Peyer's patch (tissue), 4 donors: ENCODE results near the gene EIF4E1B. TPM values are rescaled to one million over a fixed set of nuclear protein-coding genes. Genes with fewer than 3 reads are reported as not detected.
"Not testable (repeated sequence)": the region's sequence is repeated elsewhere in the genome, so short reads cannot be mapped to it uniquely, and the experiment has no call there.

ENCODE experiments used
- DNase-seq, 3 donors: peaks; one replicate each; pipeline ENCODE4 v3.0.0-alpha.2; 2017 to 2019
- H3K27ac ChIP-seq, 4 donors: fragments of 200-600 bp; sonication (generic); one replicate each; pipeline ENCODE4 v1.5.1; 2016 to 2019
- H3K27me3 ChIP-seq, 2 donors: fragments of 200-600 bp; sonication (generic); one replicate each; pipeline ENCODE4 v1.5.1; 2019
- H3K36me3 ChIP-seq, 3 donors: fragments of 200-600 bp; sonication (generic); one replicate each; pipeline ENCODE4 v1.5.1; 2016 to 2019
- H3K4me1 ChIP-seq, 4 donors: fragments of 200-600 bp; sonication (generic); one replicate each; pipeline ENCODE4 v1.5.1; 2016 to 2019
- H3K4me3 ChIP-seq, 4 donors: fragments of 200-600 bp; sonication (generic); 1 replicate in 3 of 4; 2 replicates in 1 of 4; pipeline ENCODE4 v1.5.1; 2016 to 2019; ENCODE audit warnings: mild to moderate bottlenecking in 1 of 4
- H3K9me3 ChIP-seq, 4 donors: fragments of 200-600 bp; sonication (generic); one replicate each; pipeline ENCODE4 v1.5.1; 2016 to 2019; ENCODE audit warnings: mild to moderate bottlenecking in 1 of 4
- POLR2A ChIP-seq, 2 donors: fragments of 450-650 bp; IDR thresholded peaks; one replicate each; pipeline ENCODE4 v1.5.1; 2017; ENCODE audit warnings: antibody characterized with exemption in 2 of 2, mild to moderate bottlenecking in 2 of 2, moderate library complexity in 2 of 2
- total RNA-seq, 4 donors: library from RNA; depleted of rRNA; stranded (reverse); fragments of >200 nt; gene quantifications; one replicate each; pipeline ENCODE4 v1.1.0, GENCODE V29; 2016
- TF ChIP-seq, protein P1 (sequence below), 6 experiments: fragments of 450-650 bp in 4 of 6; fragments of 200-600 bp in 2 of 6; sonication (generic) in 1 of 6; IDR thresholded peaks; one replicate each; pipeline ENCODE4 v1.5.1; 2017 to 2019; ENCODE audit warnings: antibody characterized with exemption in 6 of 6, mild to moderate bottlenecking in 3 of 6, moderate library complexity in 1 of 6

EIF4E1B gene
- total RNA-seq, 4 donors from 2014 or later: not detected

DNA sequence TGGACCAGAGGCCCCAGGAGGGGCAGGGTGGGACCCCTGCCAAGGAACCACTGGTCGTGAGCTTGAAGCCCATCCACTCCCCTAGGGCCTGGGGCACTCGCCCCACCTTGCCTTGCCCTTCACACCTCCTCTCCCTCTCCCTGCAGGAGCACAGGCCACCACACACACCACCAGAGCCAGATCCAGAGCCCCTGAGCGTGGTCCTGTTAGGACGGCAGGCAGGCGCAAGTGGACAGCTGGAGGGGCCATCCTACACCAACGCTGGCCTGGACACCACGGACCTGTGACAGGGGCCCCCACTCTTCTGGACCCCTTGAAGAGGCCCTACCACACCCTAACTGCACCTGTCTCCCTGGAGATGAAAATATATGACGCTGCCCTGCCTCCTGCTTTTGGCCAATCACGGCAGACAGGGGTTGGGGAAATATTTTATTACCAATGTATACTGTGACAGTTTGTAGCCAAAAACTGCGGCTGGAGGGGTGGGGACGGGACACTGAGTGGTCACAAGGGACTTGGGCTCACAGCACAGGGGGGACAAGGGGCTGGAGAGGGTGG is 35.0 kb upstream of the EIF4E1B start:
- H3K27ac ChIP-seq: no peak overlapping the region
- H3K4me1 ChIP-seq: peaks cover 0 to 11% (median 3%) of the 10 kb centered on the region in 4 donors
- DNase-seq: no peak
- no peak overlapping the region for H3K4me3 ChIP-seq
- no peak for TF ChIP-seq POLR2A (IDR thresholded peaks at IDR 0.05)
- TF ChIP-seq, protein P1, sequence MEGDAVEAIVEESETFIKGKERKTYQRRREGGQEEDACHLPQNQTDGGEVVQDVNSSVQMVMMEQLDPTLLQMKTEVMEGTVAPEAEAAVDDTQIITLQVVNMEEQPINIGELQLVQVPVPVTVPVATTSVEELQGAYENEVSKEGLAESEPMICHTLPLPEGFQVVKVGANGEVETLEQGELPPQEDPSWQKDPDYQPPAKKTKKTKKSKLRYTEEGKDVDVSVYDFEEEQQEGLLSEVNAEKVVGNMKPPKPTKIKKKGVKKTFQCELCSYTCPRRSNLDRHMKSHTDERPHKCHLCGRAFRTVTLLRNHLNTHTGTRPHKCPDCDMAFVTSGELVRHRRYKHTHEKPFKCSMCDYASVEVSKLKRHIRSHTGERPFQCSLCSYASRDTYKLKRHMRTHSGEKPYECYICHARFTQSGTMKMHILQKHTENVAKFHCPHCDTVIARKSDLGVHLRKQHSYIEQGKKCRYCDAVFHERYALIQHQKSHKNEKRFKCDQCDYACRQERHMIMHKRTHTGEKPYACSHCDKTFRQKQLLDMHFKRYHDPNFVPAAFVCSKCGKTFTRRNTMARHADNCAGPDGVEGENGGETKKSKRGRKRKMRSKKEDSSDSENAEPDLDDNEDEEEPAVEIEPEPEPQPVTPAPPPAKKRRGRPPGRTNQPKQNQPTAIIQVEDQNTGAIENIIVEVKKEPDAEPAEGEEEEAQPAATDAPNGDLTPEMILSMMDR (IDR thresholded peaks at IDR 0.05): no peak
- peaks cover 0 to 16% (median 0%) of the 10 kb centered on the region in 3 donors for H3K36me3 ChIP-seq
- H3K9me3 ChIP-seq: no peaks in the 10 kb centered on the region
- no peaks in the 10 kb centered on the region for H3K27me3 ChIP-seq

DNA sequence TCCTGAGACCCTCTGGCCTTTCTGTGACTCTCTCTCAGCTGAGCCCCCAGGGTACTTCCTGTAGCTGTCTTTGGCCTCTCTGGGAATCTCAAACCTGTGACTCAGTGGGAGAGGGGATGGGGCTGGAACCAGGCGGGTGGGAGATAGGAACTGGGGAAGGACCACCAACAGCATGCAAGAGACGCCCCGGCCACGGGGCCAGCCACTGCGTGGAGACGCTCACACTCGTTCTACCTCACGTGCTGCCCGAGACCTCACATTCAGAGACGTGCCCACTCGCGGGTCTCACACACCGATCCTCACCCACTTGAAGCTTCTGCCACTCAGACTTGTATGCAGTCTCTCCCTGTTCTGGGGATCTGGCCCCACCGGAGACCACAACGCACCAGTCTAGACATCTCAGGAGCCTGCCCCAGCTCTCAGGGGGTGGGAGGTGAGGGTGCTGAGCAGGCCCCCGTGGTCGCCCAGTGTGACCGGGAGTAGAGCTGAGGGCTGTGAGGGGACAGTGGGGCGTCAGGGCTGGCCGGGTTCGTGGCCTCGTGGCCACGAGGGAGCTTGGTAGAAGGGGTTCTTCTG is 34.3 kb upstream of the EIF4E1B start:
- Histone ChIP-seq H3K4me1 (peaks cover 0 to 11% (median 3%) of the 10 kb centered on the region in 4 donors), H3K27ac (no peak overlapping the region), H3K36me3 (peaks cover 0 to 9% (median 0%) of the 10 kb centered on the region in 3 donors), H3K27me3 (no peaks in the 10 kb centered on the region), H3K4me3 (peak overlapping the region in 3 of 4 donors; percentile 48 to 61 (median 50)), H3K9me3 (no peaks in the 10 kb centered on the region)
- DNase-seq: no peak
- TF ChIP-seq, protein P1 (IDR thresholded peaks at IDR 0.05): no peak
- no peak for TF ChIP-seq POLR2A (IDR thresholded peaks at IDR 0.05)

- H3K27me3 ChIP-seq: no peaks in the 10 kb centered on the region
- H3K4me1 ChIP-seq: peaks cover 0 to 11% (median 3%) of the 10 kb centered on the region in 4 donors
- TF ChIP-seq, protein P1 (IDR thresholded peaks at IDR 0.05): peak in 4 of 6 experiments; percentile 17 to 60 (median 56)
- TF ChIP-seq POLR2A (IDR thresholded peaks at IDR 0.05): no peak
- peak overlapping the region in 2 of 4 donors; percentile 32 to 59 for H3K27ac ChIP-seq
- H3K36me3 ChIP-seq: peaks cover 0 to 8% (median 0%) of the 10 kb centered on the region in 3 donors
- no peaks in the 10 kb centered on the region for H3K9me3 ChIP-seq
- H3K4me3 ChIP-seq: peak overlapping the region; percentile 24 to 61 (median 49)
- DNase-seq: peak; percentile 43 to 83 (median 73)
Measured at GRCh38 chr5:176596689-176597416, 33.6 kb upstream of the EIF4E1B start.

DNA sequence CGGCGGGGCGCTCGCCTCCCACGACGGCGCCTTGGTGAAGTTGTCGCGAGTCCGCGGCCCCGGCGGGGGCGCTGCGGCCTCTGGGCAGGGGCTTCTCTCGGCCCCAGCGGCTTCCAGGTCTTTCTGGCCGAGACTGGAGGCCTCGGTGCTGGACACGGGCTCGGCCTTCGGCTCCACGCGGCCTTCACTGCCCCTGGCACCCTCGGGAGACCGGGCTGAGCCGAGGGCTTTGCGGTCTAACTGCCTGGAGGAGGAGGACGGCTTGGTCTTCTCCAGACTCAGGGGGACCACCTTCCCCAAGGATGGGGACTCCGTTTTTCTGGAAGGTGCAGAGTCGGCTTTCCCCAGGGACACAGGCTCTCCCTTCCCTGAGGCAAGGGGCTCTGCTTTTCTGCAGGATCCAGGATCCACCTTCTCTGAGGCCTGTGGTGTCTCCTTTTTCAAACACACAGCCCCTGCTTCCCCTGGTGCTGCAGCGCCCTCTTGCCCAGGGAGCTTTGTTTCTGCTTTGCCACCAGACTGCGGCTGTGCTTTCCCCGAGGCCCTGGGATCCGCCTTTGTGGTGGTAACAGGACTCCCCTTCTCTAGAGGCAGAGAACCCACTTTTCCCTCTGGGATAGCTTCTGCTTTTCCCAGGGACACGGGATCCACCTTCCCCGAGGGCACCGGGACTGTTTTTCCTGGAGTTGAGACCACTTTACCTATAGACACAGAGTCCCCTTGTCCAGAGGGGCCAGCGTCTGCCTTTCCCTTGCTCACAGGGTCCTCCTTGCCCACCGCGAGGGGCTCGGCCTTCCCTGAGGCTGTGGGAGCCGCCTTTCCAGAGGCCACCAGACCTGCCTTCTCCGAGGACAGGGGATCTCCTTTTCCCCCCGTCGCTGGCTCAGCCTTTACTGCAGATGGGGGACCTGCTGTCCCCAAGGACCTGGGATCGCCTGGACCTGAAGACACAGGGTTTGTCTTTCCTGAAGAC is 32.8 kb upstream of the EIF4E1B start:
- no peaks in the 10 kb centered on the region for H3K27me3 ChIP-seq
- peak overlapping the region in 1 of 4 donors; percentile 59 for H3K27ac ChIP-seq
- no peaks in the 10 kb centered on the region for H3K9me3 ChIP-seq
- TF ChIP-seq POLR2A (IDR thresholded peaks at IDR 0.05): no peak
- TF ChIP-seq, protein P1 (IDR thresholded peaks at IDR 0.05): no peak
- peaks cover 0 to 11% (median 3%) of the 10 kb centered on the region in 4 donors for H3K4me1 ChIP-seq
- peak overlapping the region; percentile 24 to 61 (median 49) for H3K4me3 ChIP-seq
- H3K36me3 ChIP-seq: peaks cover 0 to 6% (median 0%) of the 10 kb centered on the region in 3 donors
- no peak for DNase-seq

GRCh38 chr5:176599749-176600430 is 30.6 kb upstream of the EIF4E1B start:
- not testable (repeated sequence) for DNase-seq, H3K36me3 ChIP-seq, H3K27me3 ChIP-seq, H3K9me3 ChIP-seq, H3K4me3 ChIP-seq, H3K27ac ChIP-seq
- H3K4me1 ChIP-seq: peaks cover 0 to 11% (median 3%) of the 10 kb centered on the region in 4 donors
